ENCODE measurements around the gene CKAP2L.
A peak's percentile ranks its signal among the peaks of the same experiment; 100 is the strongest.

Gene CKAP2L

GRCh38 chr2:112811276-112811831 is 46.9 kb upstream of the CKAP2L start:
- no peaks in the 10 kb centered on the region for H3K27me3 ChIP-seq
- no peaks in the 10 kb centered on the region for H3K36me3 ChIP-seq
- peaks cover 10 to 17% of the 10 kb centered on the region in 2 experiments for H3K4me1 ChIP-seq (ENCODE audit: control insufficient read depth in 1 of 2, insufficient read depth in 1 of 2, low read depth in 1 of 2, low read length in 1 of 2)
- H3K27ac ChIP-seq, result peak overlapping the region; percentile 46
- H3K4me3 ChIP-seq (ENCODE audit: low read depth in 1 of 2, low read length in 1 of 2), result no peak overlapping the region
- TF ChIP-seq CTCF (IDR thresholded peaks at IDR 0.05), result no peak
- H3K9me3 ChIP-seq, result no peaks in the 10 kb centered on the region

GRCh38 chr2:112809112-112809511 is 44.7 kb upstream of the CKAP2L start:
- Histone ChIP-seq H3K4me1 (ENCODE audit: control insufficient read depth in 1 of 2, insufficient read depth in 1 of 2, low read depth in 1 of 2, low read length in 1 of 2) (peaks cover 10 to 17% of the 10 kb centered on the region in 2 experiments), H3K4me3 (ENCODE audit: low read depth in 1 of 2, low read length in 1 of 2) (no peak overlapping the region), H3K27me3 (no peaks in the 10 kb centered on the region), H3K9me3 (no peaks in the 10 kb centered on the region), H3K27ac (no peak overlapping the region), H3K36me3 (no peaks in the 10 kb centered on the region)
- TF ChIP-seq CTCF (IDR thresholded peaks at IDR 0.05), result no peak

GRCh38 chr2:112807233-112807807 is 42.9 kb upstream of the CKAP2L start:
- no peak overlapping the region for H3K27ac ChIP-seq
- no peak for TF ChIP-seq CTCF (IDR thresholded peaks at IDR 0.05)
- peaks cover 10 to 16% of the 10 kb centered on the region in 2 experiments for H3K4me1 ChIP-seq (ENCODE audit: control insufficient read depth in 1 of 2, insufficient read depth in 1 of 2, low read depth in 1 of 2, low read length in 1 of 2)
- H3K9me3 ChIP-seq, result no peaks in the 10 kb centered on the region
- no peaks in the 10 kb centered on the region for H3K27me3 ChIP-seq
- no peaks in the 10 kb centered on the region for H3K36me3 ChIP-seq
- H3K4me3 ChIP-seq (ENCODE audit: low read depth in 1 of 2, low read length in 1 of 2), result no peak overlapping the region

GRCh38 chr2:112805542-112805941 is 41.1 kb upstream of the CKAP2L start:
- Histone ChIP-seq H3K27me3 (no peaks in the 10 kb centered on the region), H3K36me3 (no peaks in the 10 kb centered on the region), H3K27ac (no peak overlapping the region), H3K9me3 (no peaks in the 10 kb centered on the region), H3K4me1 (ENCODE audit: control insufficient read depth in 1 of 2, insufficient read depth in 1 of 2, low read depth in 1 of 2, low read length in 1 of 2) (no peaks in the 10 kb centered on the region), H3K4me3 (ENCODE audit: low read depth in 1 of 2, low read length in 1 of 2) (no peak overlapping the region)
- TF ChIP-seq CTCF (IDR thresholded peaks at IDR 0.05), result no peak

- Histone ChIP-seq H3K4me1 (ENCODE audit: control insufficient read depth in 1 of 2, insufficient read depth in 1 of 2, low read depth in 1 of 2, low read length in 1 of 2) (peaks cover 10 to 11% of the 10 kb centered on the region in 2 experiments), H3K9me3 (no peaks in the 10 kb centered on the region), H3K27ac (no peak overlapping the region), H3K4me3 (ENCODE audit: low read depth in 1 of 2, low read length in 1 of 2) (no peak overlapping the region), H3K36me3 (no peaks in the 10 kb centered on the region), H3K27me3 (no peaks in the 10 kb centered on the region)
- no peak for TF ChIP-seq CTCF (IDR thresholded peaks at IDR 0.05)
Observed at GRCh38 chr2:112803691-112804521, 39.5 kb upstream of the CKAP2L start.

Measured in neutrophil (primary cell).